Right lobe of liver (tissue), 6 donors: ENCODE measurements around the gene C1orf232. TPM values are rescaled to one million over a fixed set of nuclear protein-coding genes. Genes with fewer than 3 reads are reported as not detected.

ENCODE experiments used
- ATAC-seq, 4 donors: fragments of 200-7000 bp; cut with Tn5 transposase; one replicate each; pipeline ENCODE4 v1.9.1; 2020; ENCODE audit warnings: mild to moderate bottlenecking in 4 of 4, moderate library complexity in 4 of 4
- DNase-seq, 3 donors: peaks; one replicate each; pipeline ENCODE4 v3.0.0-alpha.2; 2020
- H3K27ac ChIP-seq, 3 donors: fragments of 200-600 bp; one replicate each; pipeline ENCODE4 v1.8.0; 2022
- H3K27me3 ChIP-seq, 2 donors: fragments of 200-600 bp; one replicate each; pipeline ENCODE4 v1.8.0; 2022
- H3K36me3 ChIP-seq, 4 donors: fragments of 200-600 bp; sonication (generic) in 1 of 4; one replicate each; pipeline versions ENCODE4 v1.5.1 to v1.8.0; 2017 to 2022; ENCODE audit warnings: control low read depth in 1 of 4
- H3K4me1 ChIP-seq, 4 donors: fragments of 200-600 bp; sonication (generic) in 1 of 4; one replicate each; pipeline versions ENCODE4 v1.5.1 to v1.8.0; 2017 to 2022; ENCODE audit warnings: control low read depth in 1 of 4
- H3K4me3 ChIP-seq, 3 donors: fragments of 200-600 bp; one replicate each; pipeline ENCODE4 v1.8.0; 2022
- H3K9me3 ChIP-seq, 4 donors: fragments of 200-600 bp; sonication (generic) in 1 of 4; one replicate each; pipeline versions ENCODE4 v1.5.1 to v1.8.0; 2017 to 2022; ENCODE audit warnings: control low read depth in 1 of 4
- CTCF ChIP-seq, 4 donors: fragments of 200-600 bp in 3 of 4; fragments of 450-650 bp in 1 of 4; IDR thresholded peaks; one replicate each; pipeline versions ENCODE4 v1.5.1 to v1.8.0; 2016 to 2022; ENCODE audit warnings: antibody characterized with exemption in 4 of 4, mild to moderate bottlenecking in 2 of 4
- POLR2A ChIP-seq: fragments of 450-650 bp; IDR thresholded peaks from one replicate; pipeline ENCODE4 v1.6.1; 2017; ENCODE audit warnings: antibody characterized with exemption, mild to moderate bottlenecking
- WGBS: methylation state at CpG from one replicate; pipeline ENCODE4 v1.1.6; 2018; ENCODE audit warnings: low coverage, low lambda C conversion rate; ENCODE audit not compliant: insufficient coverage; ENCODE audit errors: missing lambda C conversion rate; 5-methylcytosine and 5-hydroxymethylcytosine counted together
- intact Hi-C, 2 donors: fragments of 100-400 bp; cut with DNase I; formaldehyde crosslinking; loops; one replicate each; pipeline versions ENCODE4 v1.11.2 to v1.14.1; 2022
- total RNA-seq, 6 experiments: library from RNA; depleted of rRNA in 2 of 6; stranded (reverse); fragments of >200 nt in 2 of 6; fragmentation: NEBNext Ultra II Directional in 3 of 6; extraction: Animal tissue kit (Norgen Biotek cat#: 25700) in 3 of 6; gene quantifications; one replicate each; pipeline versions ENCODE4 v1.1.0 to v1.2.4, GENCODE V29; 2016 to 2023
- donor health status: DM: no; HTN: yes; CAD: no.
- donor health status: DM: no; HTN: no; CAD: no.
- donor health status: DM: no; HTN: no; CAD: no.
- donor health status: DM: no; HTN: yes; CAD: no.
- donor health status: DM: no; HTN: yes; CAD: no.

Gene C1orf232
- total RNA-seq, 6 experiments from 2014 or later = not detected

- no peak for DNase-seq
- H3K4me3 ChIP-seq = peak overlapping the region in 1 of 3 donors; percentile 93
- no peaks in the 10 kb centered on the region for H3K27me3 ChIP-seq
- peak overlapping the region in 2 of 3 donors; percentile 58 to 61 for H3K27ac ChIP-seq
- H3K9me3 ChIP-seq = no peaks in the 10 kb centered on the region
- ATAC-seq = no peak
- H3K36me3 ChIP-seq = no peaks in the 10 kb centered on the region
- H3K4me1 ChIP-seq = peaks cover 0 to 12% (median 3%) of the 10 kb centered on the region in 4 donors
- no peak for TF ChIP-seq POLR2A
- no peak for TF ChIP-seq CTCF (IDR thresholded peaks at IDR 0.05)
- intact Hi-C loops = no loop called here
- 33% methylated on average over 1 of the region's 4 CpGs for WGBS
Observed at GRCh38 chr1:26169198-26169554, 413 bp upstream of the C1orf232 start.

DNA sequence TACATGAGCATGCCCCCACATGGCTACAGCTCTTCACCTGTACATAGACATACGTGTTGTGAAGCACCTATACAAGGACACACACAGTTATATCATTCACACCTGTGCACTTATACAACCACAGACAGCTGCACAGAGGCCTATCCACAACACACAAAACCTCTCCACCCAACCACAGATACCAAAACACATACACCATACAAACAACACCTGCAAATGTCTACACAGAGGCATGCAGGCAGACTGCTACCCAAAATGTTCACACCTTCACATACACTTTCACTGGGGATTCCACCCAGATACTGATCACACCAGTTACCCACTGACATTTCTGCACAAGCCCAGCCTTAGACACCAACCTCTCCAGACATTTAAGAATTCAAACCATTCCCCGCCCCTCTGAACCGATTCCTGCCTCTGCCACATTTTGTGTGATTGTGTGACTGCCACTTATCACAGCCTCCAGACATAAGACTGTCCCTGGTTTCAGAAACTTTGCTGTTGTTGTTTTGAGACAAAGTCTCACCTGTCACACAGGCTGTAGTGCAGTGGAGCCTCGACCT lies 2.0 kb downstream of the C1orf232 start:
- TF ChIP-seq CTCF (IDR thresholded peaks at IDR 0.05) (no peak), POLR2A (no peak)
- intact Hi-C loops = no loop called here
- Histone ChIP-seq H3K4me3 (no peak overlapping the region), H3K27ac (no peak overlapping the region), H3K4me1 (peaks cover 0 to 16% (median 3%) of the 10 kb centered on the region in 4 donors), H3K27me3 (no peaks in the 10 kb centered on the region), H3K36me3 (no peaks in the 10 kb centered on the region), H3K9me3 (no peaks in the 10 kb centered on the region)
- ATAC-seq (no peak), DNase-seq (no peak)
- 87% methylated on average over 4 of the region's 4 CpGs for WGBS

GRCh38 chr1:26164861-26165842 lies 3.6 kb downstream of the C1orf232 start:
- Histone ChIP-seq H3K4me3 (no peak overlapping the region), H3K4me1 (peaks cover 0 to 14% (median 0%) of the 10 kb centered on the region in 4 donors), H3K36me3 (no peaks in the 10 kb centered on the region), H3K27me3 (no peaks in the 10 kb centered on the region), H3K9me3 (no peaks in the 10 kb centered on the region), H3K27ac (no peak overlapping the region)
- intact Hi-C loops = no loop called here
- 64% methylated on average over 13 of the region's 19 CpGs for WGBS
- TF ChIP-seq POLR2A (no peak), CTCF (IDR thresholded peaks at IDR 0.05) (no peak)
- ATAC-seq (no peak), DNase-seq (no peak)

DNA sequence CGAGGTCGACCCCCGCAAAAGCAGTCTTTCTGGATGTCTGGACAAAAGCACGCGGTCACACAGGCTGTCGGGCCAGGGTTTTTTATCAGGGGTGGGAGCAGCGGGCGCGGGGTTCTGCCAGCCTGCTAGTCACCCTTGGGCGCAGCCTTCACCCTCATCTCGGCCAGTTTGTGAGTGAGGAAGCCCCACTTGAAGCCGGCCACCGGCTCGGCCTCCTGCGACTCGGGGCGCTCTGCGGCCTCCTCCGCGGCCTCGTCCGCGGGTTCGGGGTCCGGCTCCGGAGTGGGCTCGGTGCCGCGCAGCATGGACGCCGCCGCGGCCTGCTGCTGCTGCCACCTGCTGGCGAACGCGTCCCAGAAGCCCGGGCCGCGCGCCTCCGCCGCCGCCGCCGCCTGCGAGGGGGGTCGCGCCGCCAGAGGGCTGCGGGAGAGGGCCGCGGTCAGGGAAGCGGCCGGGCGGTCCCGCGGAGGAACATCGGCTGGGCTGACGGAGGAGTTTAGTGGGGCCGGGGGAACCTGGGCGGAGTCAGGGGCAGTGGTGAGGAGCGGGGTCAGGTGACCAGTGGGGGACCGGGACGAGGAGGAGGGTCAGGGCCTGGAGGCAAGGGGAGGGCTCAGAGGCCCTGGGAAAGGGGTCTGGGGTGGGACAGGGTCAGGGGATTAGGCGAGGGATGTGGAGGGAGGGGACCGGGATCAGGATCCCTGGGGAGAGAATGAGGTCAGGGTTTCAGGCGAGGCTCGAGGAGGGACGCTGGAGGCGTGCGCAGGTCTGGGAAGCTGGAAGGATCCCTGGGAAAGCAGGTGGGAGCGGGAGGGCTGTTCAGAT lies 4.5 kb downstream of the C1orf232 start:
- Histone ChIP-seq H3K9me3 (no peaks in the 10 kb centered on the region), H3K4me1 (peaks cover 0 to 11% (median 0%) of the 10 kb centered on the region in 4 donors), H3K27ac (no peak overlapping the region), H3K4me3 (peak overlapping the region; percentile 7 to 46 (median 26)), H3K36me3 (no peaks in the 10 kb centered on the region), H3K27me3 (no peaks in the 10 kb centered on the region)
- DNase-seq = peak in 2 of 3 donors; percentile 45 to 55
- ATAC-seq = peak; percentile 43 to 68 (median 56)
- intact Hi-C loops = no loop called here
- no peak for TF ChIP-seq POLR2A
- peak; percentile 58 to 83 (median 65) for TF ChIP-seq CTCF (IDR thresholded peaks at IDR 0.05)
- WGBS = 20% methylated on average over 32 of the region's 72 CpGs
